SKM-1 (cell line): ENCODE measurements around the gene CHI3L2.
"Not testable (repeated sequence)": the region's sequence is repeated elsewhere in the genome, so short reads cannot be mapped to it uniquely, and the experiment has no call there.

Experiments
- DNase-seq: peaks from one replicate; lab custom pipeline; 2025; ENCODE audit not compliant: unreplicated experiment; lab: John Stamatoyannopoulos, UW

CHI3L2 gene

DNA sequence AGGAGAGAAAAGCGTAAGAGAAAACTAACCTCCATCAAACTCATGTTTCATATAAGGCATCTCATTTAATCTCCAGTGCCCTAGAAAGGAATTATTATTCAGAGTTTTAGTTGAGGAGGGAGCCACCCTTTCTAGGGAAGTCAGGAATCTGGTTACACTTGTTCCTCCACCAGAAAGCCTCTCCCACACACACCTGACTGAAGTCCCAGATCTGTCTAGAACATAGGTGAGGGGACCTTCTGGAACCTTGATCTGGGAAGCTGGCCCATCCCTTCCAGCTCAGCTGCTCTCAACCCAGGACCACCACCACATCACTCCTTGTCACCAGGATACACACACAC lies 25.2 kb upstream of the CHI3L2 start:
- no peak for DNase-seq

DNA sequence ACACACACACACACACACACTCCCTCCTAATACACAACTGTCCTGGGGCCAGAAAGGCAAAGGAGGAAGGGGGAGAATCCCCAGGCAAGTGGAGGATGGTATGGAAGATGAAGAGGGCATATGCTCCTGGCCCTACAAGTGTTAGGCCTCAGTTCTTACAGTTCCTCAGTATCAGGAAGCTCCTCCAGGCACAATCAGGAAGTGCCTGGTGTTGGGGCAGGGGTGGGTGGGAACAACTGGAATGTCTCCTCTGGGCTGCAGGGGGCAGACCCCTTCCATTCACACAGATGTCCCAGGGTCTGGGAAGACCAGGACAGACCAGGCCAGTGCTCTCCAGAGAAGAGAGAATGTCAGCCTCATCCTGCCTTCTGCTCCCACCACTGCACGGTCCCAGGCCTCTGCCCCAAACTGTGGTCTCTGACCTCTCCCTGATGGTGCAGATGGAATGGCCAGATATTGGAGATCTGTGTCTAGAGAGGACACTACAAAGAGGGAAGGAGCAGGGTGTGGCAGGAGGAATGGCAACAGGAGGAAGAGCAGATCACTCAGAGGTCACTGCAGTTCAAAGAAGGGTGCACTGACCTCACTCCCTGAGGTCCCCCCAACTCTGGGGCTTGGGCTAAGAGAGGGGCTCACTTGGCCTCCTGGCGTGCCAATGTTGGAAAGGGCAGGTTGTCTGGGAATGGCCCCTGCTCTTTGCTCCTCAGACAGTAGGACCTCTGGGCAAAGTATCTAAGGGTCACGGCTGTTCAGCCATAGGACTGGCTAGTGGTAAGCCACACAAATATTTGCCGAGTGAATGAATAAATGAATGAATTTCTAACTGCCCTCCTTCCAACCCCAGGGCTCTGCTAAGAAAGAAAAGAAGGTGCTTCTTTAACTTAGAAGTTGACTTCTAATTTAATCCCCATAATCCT lies 24.5 kb upstream of the CHI3L2 start:
- DNase-seq = no peak

DNA sequence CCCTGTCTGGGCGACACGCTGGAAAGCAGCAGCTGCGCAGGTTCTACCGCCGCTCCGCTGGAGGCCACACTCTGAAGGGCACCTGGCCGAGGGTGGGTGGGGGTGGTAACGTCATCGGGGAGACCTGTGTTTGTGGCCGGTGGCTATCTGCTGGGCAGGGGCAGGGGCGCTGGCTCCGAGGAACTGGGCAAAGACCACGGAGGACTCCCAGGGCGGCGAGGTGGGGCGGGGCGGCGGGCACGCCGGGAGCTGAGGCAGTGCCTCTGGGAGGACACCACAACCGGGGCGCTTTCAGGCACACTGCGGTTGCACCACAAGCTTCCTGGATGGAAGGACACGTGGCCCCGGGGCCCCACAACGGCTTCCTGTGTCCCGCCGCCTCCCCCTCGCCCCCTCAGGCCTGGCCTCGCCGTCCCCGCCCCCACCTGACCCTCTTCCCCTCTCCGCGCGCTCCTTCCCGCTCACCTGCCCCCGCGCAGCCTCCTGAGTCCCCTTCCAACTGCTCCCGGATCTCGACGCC lies 23.8 kb upstream of the CHI3L2 start:
- peak; percentile 94 for DNase-seq

DNA sequence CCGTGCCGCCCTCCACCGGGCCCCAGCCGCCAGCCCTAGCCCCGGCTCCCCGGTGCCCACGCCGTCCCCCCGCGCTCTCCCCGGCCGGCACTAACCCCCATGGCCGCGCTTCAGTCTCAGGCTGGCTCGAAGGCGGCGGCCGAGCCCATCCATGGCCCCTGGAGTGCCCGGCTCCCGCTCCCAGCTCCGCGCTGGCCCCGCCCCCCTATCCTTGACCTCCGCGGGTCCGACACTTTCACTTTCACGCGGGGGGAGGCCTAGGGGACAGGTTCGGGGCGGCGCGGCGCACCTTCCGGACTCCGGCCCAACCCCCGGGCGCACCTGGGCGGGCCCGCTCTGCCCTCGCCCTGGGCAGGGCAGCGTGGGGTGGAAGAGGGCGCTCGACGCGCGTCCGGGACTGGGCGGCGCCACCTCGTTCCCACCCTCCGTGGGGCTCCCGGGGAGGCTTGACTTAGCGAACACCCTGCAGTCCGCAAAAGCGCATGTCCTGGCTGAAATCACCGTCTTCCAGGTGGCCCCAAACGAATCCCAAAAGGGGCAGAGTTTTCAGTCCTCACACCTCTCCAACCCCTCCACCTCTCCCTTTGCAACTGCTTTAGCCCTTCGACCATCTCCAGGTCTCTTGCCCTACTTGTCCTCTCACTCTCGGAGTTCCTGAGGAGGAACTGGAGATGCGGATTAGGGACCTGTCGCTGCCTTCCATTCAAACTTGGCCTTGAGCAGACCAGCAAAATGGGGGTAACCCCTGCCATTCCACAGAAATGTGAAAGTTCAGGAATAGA lies 23.1 kb upstream of the CHI3L2 start:
- no peak for DNase-seq

DNA sequence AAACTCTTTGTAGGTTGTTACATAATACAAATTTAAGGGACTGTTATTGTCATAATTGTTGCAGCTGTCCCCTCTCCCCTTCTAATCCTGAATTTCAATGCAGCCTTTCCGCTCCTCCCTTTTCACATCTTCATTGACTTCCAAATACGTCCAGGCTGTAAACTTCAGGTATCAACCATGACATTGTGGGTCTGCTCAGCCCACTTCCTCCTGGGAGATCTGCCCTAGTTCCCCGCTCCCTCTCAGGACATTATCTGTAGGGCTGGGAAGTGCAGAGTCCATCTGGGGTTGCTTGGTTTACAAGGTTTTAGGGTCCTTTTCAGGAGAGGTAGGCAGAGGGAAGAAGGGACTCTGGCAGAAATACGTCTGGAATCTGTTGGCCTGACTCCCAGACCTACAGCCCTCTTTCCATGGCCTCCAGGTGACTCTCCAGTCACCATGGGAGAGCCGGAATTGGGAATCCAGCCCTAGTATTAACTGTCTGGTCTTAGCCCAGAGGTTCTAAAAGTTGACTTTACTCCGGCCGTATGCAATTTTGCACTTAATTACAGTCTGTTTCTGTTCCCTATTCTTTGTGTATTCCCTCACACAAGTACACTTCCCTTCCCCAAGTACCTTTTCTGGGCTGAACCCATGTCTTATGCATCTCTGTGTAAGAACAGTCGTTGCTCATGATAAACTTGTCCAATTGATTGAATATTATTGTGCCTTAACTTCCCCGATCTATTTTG lies 22.4 kb upstream of the CHI3L2 start:
- peak; percentile 59 for DNase-seq

DNA sequence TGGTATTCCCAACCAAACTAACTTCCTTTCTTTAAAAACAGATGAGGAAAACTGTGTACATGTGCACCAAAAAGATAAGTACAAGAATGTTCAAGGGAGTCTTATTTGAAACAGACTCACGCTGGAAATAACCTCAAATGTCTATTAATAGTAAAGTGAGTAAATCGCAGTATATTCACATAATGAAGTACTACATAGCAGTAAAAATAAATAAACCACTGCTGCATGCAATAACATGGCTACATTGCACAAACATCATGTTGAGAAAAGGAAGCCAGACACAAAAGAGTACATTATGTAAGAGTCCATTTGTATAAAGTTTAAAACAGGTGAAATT lies 21.8 kb upstream of the CHI3L2 start:
- peak; percentile 71 for DNase-seq

DNA sequence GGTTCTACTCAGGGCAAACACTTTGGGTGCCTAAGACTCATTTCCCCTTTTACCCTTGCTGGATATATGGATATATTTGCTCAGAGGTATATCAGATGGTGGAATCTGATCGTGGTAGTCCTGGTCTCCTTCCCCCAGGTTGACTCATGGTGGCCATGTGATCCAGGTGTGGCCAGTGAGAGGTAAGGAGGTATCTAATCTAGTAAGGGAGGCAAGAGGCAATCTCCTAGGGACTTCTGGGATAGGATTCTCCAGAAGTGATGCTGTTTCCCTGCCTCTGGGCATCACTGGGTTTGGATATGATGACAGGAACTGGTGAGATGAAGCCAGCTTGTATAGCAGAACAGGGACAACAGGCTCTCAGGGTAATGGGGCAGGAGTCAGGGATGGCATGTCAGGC lies 18.6 kb upstream of the CHI3L2 start:
- no peak for DNase-seq

DNA sequence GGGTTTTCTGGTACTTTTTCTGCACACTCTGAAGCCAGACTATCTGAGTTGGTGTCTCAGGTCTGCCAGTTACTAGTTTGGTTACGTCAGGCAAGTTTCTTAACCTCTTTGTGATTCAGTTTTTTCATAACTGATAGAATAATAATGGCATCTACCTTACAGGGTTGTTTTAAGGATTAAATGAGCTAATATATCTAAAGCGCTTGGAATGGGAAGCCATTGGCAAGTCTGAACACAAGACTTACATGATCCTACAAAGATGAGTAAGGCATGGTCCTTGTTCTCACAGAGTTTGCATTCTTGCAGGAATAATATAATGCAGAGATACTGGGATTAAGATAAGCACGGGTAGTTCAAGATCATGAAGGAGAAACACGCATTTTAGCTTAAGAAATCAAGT lies 17.9 kb upstream of the CHI3L2 start:
- DNase-seq = no peak

DNA sequence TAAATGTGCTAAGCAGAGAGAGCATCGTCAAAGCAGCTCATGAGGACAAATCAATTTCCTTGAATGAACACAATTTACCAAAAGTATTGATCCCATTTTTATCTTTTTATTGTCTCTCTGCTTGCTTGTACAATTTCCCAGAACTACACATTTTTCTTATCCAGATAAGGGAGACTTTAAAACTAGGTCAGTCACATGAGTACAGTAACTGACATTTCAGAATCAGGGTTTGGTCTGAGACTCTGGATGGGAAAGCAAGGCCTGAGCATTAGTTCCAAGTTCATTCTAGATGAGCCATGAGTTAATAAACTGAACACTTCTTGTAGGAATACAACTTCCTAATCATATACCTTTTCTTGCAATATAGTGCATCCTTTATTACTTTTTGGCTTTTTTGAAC lies 15.6 kb upstream of the CHI3L2 start:
- no peak for DNase-seq

DNA sequence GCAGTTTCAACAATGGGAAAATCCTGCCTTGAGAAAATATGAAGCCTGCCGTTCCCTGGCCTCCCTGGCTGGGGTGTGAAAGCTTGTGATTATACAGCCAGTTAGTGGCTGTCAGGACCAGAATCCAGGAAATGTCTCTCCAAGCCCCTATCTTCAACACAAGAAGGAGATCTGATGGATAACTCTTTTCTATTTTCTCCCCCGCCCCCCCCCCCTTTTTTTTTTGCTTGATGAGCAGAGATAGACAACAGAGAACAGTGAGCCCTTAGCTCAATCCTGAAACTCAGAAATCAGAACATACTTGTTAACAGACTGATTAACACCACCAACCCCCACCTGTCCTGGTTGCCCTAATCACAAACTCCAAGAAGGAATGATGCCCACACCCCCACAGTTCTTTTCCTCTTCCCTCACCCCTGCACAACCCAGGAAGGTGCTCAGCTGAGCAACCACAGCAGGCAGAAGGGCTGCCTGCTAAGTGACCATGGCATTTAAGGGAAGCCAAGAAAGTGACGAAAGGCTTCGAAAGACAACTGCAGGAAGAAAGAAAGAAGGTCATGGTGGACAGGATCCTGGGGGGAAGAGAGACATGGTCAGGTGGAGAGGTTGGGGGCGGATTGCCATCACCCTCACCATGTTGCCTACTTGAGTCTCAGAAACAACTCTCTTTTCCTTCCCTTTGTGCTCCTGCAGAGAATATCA lies 14.7 kb upstream of the CHI3L2 start:
- DNase-seq = no peak

DNA sequence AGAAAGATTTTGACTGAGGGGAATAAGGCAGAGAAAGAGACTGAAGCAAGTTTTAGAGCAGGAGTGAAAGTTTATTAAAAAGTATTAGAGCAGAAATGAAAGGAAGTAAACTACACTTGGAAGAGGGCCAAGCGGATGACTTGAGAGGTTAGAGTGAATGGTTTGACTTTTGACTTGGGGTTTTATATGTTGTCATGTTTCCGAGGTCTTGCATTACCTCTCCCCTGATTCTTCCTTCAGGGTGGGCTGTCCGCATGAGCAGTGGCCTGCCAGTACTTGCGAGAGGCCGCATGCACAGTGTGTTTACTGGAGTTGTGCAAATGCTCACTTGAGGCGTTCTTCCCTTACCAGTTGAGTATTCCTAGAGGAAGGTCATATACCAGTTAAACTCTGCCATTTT lies 14.1 kb upstream of the CHI3L2 start:
- DNase-seq = no peak

DNA sequence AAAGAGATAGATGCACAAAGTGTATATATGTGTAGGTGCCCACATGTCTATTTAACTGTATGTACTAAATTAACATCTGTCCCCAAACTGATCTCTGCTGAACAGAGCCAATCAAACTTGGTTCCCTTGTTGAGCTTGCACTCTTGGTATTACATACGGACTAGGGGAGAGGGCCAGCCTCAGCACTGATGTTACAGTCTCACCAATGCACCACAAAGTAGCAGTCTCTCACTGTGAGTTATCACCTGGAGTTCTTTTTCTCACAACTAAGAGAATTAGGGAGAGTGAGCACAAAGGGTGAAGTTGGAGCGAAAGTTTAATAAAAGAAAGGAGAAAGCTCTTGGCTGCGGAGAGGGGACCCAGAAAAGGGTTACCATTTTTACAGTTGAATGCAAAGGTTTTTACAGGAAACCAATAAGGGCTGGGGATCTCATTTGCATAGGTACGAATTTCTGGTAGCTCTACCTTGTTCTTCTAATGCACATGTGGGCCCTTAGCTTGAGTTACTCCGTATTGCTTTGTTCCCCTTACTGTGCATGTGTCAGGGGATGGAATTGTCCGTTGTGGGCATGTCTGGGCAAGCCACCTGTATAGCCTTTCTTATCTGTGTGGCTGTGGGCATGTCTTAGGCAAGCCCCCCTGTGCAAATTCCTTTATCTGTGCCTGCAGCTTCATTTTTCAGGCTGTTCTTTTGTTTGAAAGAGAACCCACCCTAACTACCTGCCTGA lies 13.3 kb upstream of the CHI3L2 start:
- DNase-seq = no peak

DNA sequence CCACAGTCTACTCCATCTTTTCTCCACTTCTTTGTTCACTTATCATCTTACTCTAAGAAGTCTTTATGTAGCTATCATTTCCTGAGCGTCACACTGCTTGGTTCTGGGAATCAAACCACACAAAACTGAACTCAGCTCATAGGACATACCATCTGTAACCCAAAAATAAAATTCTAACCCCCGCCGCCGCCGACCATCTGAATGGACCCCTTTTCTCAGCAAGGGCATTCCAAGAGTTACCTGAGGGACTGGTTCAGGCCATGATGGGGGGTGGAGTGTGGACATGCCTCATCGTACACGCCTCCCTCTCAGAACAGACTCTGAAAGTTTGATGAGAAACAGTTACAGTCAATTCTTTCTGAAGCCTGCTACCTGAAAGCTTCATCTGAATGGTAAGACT lies 12.6 kb upstream of the CHI3L2 start:
- no peak for DNase-seq

DNA sequence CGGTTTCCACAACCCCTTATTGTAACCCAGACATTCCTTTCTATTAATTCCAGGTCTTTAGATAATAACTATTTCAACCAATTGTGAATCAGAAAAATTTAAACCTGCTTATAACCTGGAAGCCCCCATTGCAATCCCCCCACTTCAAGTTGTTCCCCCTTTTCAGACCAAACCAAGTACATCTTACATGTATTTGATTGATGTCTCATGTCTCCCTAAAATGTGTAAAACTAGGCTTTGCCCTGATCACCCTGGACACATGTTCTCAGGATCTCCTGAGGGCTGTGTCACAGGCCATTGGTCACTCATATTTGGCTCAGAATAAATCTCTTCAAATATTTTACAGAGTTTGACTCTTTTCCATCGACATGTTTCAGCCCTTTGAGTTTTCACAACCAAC lies 12.2 kb upstream of the CHI3L2 start:
- not testable (repeated sequence) for DNase-seq

DNA sequence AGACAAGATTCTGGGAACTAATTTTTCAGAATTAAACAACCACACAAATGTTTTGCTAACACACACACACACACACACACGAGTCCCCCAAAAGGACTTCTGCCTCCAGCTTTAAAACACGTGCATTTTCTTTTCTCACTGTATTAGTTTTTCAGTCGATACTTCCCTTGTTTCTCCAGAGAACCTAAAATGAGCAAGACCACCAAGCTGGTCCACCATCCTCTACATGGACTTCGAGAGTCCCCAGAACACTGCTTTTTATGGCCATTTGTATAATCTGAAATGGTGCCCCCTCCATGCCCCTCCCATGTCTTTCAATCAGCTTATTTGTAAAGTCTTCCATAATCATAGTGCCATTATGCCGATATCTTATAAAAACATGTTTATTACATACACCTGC lies 10.8 kb upstream of the CHI3L2 start:
- no peak for DNase-seq

DNA sequence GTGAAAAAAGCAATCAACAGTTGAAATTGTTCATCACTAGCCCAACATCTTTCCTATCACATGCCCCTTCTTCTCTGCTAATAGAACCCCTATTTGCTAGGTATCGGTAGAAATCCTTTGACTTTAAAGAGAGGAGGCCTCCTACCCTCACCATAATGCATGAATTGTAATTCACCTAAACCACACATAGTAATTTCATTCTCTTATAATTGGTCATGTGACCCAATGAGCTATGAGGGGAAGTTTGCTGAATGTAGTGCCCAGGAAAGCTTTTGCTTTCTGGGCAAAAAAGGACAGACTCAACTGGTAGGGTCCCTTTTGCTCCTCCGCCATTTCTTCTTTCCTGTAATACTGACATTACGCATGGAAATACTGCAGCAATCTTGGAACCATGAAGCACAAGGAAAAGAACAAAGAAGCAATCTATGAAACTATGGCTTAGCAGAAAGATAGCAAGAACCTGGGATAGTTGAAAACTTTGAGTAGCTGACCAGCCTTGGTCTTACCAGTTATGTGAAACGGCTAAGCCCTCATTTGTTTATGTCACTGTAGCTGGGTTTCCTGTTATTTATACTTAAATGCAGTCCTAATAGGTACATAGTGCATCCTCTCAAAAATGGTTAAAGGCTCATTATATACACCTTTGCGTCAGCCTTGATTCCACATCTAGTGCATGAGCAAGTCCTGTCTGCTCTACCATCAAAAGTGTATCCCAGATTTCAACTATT lies 10.2 kb upstream of the CHI3L2 start:
- no peak for DNase-seq

DNA sequence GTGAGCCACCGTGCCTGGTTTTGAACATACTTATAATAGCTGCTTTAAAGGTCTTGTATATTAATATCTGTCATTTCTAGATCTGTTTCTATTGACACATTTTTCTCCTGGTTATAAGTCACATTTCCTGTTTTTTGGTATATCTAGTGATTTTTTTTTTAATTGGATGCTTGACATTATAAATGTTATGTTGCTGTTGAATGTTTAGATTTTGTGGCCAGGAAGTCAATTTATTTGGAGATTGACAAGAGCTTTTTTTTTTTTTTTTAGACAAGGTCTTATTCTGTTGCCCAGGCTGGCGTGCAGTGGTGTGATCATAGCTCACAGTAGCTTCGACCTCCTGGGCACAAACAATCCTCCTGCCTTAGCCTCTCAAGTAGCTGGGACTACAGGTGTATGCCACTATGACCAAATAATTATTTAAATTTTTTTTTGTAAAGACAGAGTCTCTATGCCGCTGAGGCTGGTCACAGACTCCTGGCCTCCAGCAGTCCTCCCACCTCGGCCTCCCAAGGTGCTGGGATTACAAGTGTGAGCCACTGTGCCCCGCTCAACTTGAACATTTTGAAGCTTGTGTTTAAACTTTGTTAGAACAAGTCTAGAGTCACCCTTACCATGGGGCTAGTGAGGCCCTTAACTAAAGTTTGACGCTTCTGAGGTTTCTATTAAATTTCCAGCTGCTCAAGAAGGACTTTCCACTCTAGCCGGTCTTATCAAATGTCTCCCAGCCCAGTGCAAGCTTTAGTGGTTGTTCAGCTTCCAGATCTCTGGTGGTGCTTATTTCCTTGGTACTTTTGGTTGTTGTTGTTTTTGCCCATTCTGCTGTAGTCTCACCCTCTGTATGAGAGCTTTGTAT lies 8.6 kb upstream of the CHI3L2 start:
- no peak for DNase-seq

DNA sequence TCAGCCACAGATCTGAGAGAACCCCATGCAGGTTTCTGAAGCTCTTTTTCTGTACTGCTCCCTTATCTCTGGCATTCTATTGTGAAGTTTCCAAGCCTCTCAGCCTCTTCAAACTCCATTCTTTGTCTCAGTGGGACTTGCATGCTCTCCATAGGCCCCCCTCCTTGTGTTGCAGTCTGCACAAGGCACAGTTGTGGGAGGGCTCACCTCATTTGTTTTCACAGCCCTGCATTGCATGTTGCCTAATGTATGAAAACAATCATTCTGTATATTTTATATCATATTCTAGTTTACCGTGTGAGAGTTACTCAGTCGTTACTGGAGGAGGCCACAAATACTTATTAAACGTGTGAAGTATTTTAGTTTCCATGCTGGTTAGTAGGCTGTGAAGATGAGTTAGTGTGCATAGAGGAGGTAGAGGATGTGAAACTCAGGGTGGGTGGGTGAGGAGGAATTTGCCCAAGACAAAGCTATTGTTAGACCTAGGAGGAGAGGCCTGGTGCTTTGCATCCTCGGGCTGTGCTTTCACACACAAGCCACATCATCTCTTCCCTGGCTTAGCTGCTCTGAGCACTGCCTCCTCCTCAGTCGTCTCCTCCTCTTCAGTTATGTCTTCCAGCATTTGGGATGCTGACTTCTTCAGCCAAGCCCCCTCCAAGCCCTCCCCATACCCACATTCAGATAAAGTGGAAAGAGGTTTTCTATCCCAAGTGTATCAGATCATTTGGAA lies 7.8 kb upstream of the CHI3L2 start:
- DNase-seq = peak; percentile 45
